ENCODE results near the gene TNFAIP8L1.

- TF ChIP-seq POLR2AphosphoS5 (IDR thresholded peaks at IDR 0.05) (peak in 1 of 4 donors; percentile 17), POLR2A (IDR thresholded peaks at IDR 0.05) (no peak)
- TF ChIP-seq, protein P1, sequence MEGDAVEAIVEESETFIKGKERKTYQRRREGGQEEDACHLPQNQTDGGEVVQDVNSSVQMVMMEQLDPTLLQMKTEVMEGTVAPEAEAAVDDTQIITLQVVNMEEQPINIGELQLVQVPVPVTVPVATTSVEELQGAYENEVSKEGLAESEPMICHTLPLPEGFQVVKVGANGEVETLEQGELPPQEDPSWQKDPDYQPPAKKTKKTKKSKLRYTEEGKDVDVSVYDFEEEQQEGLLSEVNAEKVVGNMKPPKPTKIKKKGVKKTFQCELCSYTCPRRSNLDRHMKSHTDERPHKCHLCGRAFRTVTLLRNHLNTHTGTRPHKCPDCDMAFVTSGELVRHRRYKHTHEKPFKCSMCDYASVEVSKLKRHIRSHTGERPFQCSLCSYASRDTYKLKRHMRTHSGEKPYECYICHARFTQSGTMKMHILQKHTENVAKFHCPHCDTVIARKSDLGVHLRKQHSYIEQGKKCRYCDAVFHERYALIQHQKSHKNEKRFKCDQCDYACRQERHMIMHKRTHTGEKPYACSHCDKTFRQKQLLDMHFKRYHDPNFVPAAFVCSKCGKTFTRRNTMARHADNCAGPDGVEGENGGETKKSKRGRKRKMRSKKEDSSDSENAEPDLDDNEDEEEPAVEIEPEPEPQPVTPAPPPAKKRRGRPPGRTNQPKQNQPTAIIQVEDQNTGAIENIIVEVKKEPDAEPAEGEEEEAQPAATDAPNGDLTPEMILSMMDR (IDR thresholded peaks at IDR 0.05): peak; percentile 19 to 52 (median 27)
Observed at GRCh38 chr19:4676955-4677731, 37.8 kb downstream of the TNFAIP8L1 start.
